ENCODE data around the gene DENR.
"Not testable (repeated sequence)": the region's sequence is repeated elsewhere in the genome, so short reads cannot be mapped to it uniquely, and the experiment has no call there.

Gene DENR

GRCh38 chr12:122752464-122753318 is at the start of gene DENR:
Gene DENR (plus strand): TSS chr12:122752824. CDS start chr12:122753702, 878 bp downstream.
- peak; percentile 98 for DNase-seq (ENCODE audit: low read depth, low spot score)

GRCh38 chr12:122702890-122703611 is 49.6 kb upstream of the DENR start, which contains the start of gene HCAR2:
Gene HCAR2 (minus strand): TSS chr12:122703357. CDS start chr12:122703283, 74 bp downstream.
- not testable (repeated sequence) for DNase-seq (ENCODE audit: low read depth, low spot score)

- DNase-seq (ENCODE audit: low read depth, low spot score), result not testable (repeated sequence)
These were observed 48.8 kb upstream of the DENR start for GRCh38 chr12:122703841-122704240.

GRCh38 chr12:122709287-122709686 is 43.3 kb upstream of the DENR start:
- not testable (repeated sequence) for DNase-seq (ENCODE audit: low read depth, low spot score)

GRCh38 chr12:122710341-122710740 is 42.3 kb upstream of the DENR start:
- DNase-seq (ENCODE audit: low read depth, low spot score), result not testable (repeated sequence)

GRCh38 chr12:122711266-122711665 is 41.4 kb upstream of the DENR start:
- not testable (repeated sequence) for DNase-seq (ENCODE audit: low read depth, low spot score)

GRCh38 chr12:122713491-122714188 is 39.0 kb upstream of the DENR start:
- DNase-seq (ENCODE audit: low read depth, low spot score), result not testable (repeated sequence)

- not testable (repeated sequence) for DNase-seq (ENCODE audit: low read depth, low spot score)
These were observed 37.4 kb upstream of the DENR start for GRCh38 chr12:122715211-122715610.

GRCh38 chr12:122716658-122717057 is 36.0 kb upstream of the DENR start, which contains the start of gene HCAR3:
Gene HCAR3 (minus strand): TSS chr12:122716811. CDS start chr12:122716737, 74 bp downstream.
- DNase-seq (ENCODE audit: low read depth, low spot score), result not testable (repeated sequence)

- no peak for DNase-seq (ENCODE audit: low read depth, low spot score)
These were observed 31.5 kb upstream of the DENR start for GRCh38 chr12:122721057-122721545.

GRCh38 chr12:122722387-122722786 is 30.2 kb upstream of the DENR start:
- no peak for DNase-seq (ENCODE audit: low read depth, low spot score)

GRCh38 chr12:122724641-122725243 is 27.9 kb upstream of the DENR start:
- DNase-seq (ENCODE audit: low read depth, low spot score), result no peak

GRCh38 chr12:122725452-122726079 is 27.1 kb upstream of the DENR start:
- no peak for DNase-seq (ENCODE audit: low read depth, low spot score)

- DNase-seq (ENCODE audit: low read depth, low spot score), result no peak
These were observed 26.5 kb upstream of the DENR start for GRCh38 chr12:122726080-122726558.

GRCh38 chr12:122729583-122730214 is 22.9 kb upstream of the DENR start:
- DNase-seq (ENCODE audit: low read depth, low spot score), result no peak

GRCh38 chr12:122730215-122731014 is 22.2 kb upstream of the DENR start, which contains the start of gene HCAR1:
Gene HCAR1 (minus strand): TSS chr12:122730844. CDS start chr12:122730339, 505 bp downstream.
- DNase-seq (ENCODE audit: low read depth, low spot score), result no peak

GRCh38 chr12:122732170-122732569 is 20.5 kb upstream of the DENR start:
- no peak for DNase-seq (ENCODE audit: low read depth, low spot score)

- DNase-seq (ENCODE audit: low read depth, low spot score), result no peak
These were observed 20.0 kb upstream of the DENR start for GRCh38 chr12:122732611-122733010.

GRCh38 chr12:122738571-122738970 is 14.1 kb upstream of the DENR start:
- no peak for DNase-seq (ENCODE audit: low read depth, low spot score)

Measured in activated naive CD8-positive, alpha-beta T cell treated with anti-CD3 and anti-CD28 coated beads, Interleukin-2, amount 50 U/mL, for 16 hours (primary cell).